SK-N-SH treated with all-trans-retinoic acid at 6 μM for 48 hours (cell line): ENCODE data around the gene TUBB2A.
A peak's percentile ranks its signal among the peaks of the same experiment; 100 is the strongest.
"Not testable (repeated sequence)": the region's sequence is repeated elsewhere in the genome, so short reads cannot be mapped to it uniquely, and the experiment has no call there.

ENCODE experiments used
- ATAC-seq: fragments of 200-7000 bp; cut with Tn5 transposase; 3 replicates; pipeline ENCODE4 v1.9.1; 2020; ENCODE audit warnings: mild to moderate bottlenecking, moderate library complexity
- CREB5 ChIP-seq: fragments of 250-450 bp; sonication (Bioruptor Pico); IDR thresholded peaks from 2 replicates; pipeline ENCODE4 v1.5.1; 2020; ENCODE audit warnings: low read depth, mild to moderate bottlenecking, moderate library complexity
- CSRNP3 ChIP-seq: fragments of 250-450 bp; sonication (Bioruptor Pico); IDR thresholded peaks from 2 replicates; pipeline ENCODE4 v1.5.1; 2021; ENCODE audit warnings: mild to moderate bottlenecking, moderate library complexity
- GLIS3 ChIP-seq: fragments of 250-450 bp; sonication (Bioruptor Pico); IDR thresholded peaks from 2 replicates; pipeline ENCODE4 v1.5.0; 2020; ENCODE audit warnings: mild to moderate bottlenecking, moderate library complexity
- OSR1 ChIP-seq: fragments of 250-450 bp; sonication (Bioruptor Pico); IDR thresholded peaks from 2 replicates; pipeline ENCODE4 v1.8.0; 2022; ENCODE audit warnings: moderate library complexity, mild to moderate bottlenecking, inconsistent platforms
- PATZ1 ChIP-seq: fragments of 250-450 bp; sonication (Bioruptor Pico); IDR thresholded peaks from 2 replicates; pipeline ENCODE4 v1.8.0; 2020; ENCODE audit warnings: mild to moderate bottlenecking, moderate library complexity, borderline replicate concordance
- POU6F1 ChIP-seq: fragments of 250-450 bp; sonication (Bioruptor Pico); IDR thresholded peaks from 2 replicates; pipeline ENCODE4 v1.8.0; 2021; ENCODE audit warnings: low read depth, mild to moderate bottlenecking, moderate library complexity, borderline replicate concordance
- RARB ChIP-seq: fragments of 250-450 bp; sonication (Bioruptor Pico); IDR thresholded peaks from 2 replicates; pipeline ENCODE4 v1.8.0; 2021; ENCODE audit warnings: mild to moderate bottlenecking, moderate library complexity
- TSHZ2 ChIP-seq: fragments of 250-450 bp; sonication (Bioruptor Pico); IDR thresholded peaks from 2 replicates; pipeline ENCODE4 v1.5.0; 2020; ENCODE audit warnings: mild to moderate bottlenecking, moderate library complexity
- ZFP3 ChIP-seq: fragments of 250-450 bp; sonication (Bioruptor Pico); IDR thresholded peaks from 2 replicates; pipeline ENCODE4 v1.5.0; 2020; ENCODE audit warnings: mild to moderate bottlenecking, moderate library complexity
- ZFP30 ChIP-seq: fragments of 450-650 bp; formaldehyde crosslinking; IDR thresholded peaks from 2 replicates; pipeline ENCODE4 v1.5.0; 2022; ENCODE audit warnings: mild to moderate bottlenecking, moderate library complexity
- ZNF565 ChIP-seq: fragments of 450-650 bp; formaldehyde crosslinking; conservative IDR thresholded peaks from 2 replicates; pipeline ENCODE4 v1.5.0; 2020; ENCODE audit warnings: low read depth, mild to moderate bottlenecking, moderate library complexity
- ZNF70 ChIP-seq: fragments of 450-650 bp; formaldehyde crosslinking; IDR thresholded peaks from 2 replicates; pipeline ENCODE4 v1.5.0; 2020; ENCODE audit warnings: mild to moderate bottlenecking, moderate library complexity

TUBB2A gene

GRCh38 chr6:3199382-3199781 is 42.0 kb upstream of the TUBB2A start (continued):
- TF ChIP-seq POU6F1 (no peak), GLIS3 (CRISPR knock-in tag) (no peak), RARB (no peak), ZFP3 (CRISPR knock-in tag) (no peak)

GRCh38 chr6:3197734-3198133 is 40.4 kb upstream of the TUBB2A start:
- not testable (repeated sequence) for ATAC-seq

GRCh38 chr6:3196770-3197169 is 39.4 kb upstream of the TUBB2A start:
- no peak for ATAC-seq
- TF ChIP-seq CSRNP3 (CRISPR knock-in tag), result no peak
- no peak for TF ChIP-seq ZFP30 (CRISPR knock-in tag)
- no peak for TF ChIP-seq CREB5 (CRISPR knock-in tag)
- TF ChIP-seq GLIS3 (CRISPR knock-in tag), result no peak

- TF ChIP-seq CREB5 (CRISPR knock-in tag) (no peak), PATZ1 (CRISPR knock-in tag) (no peak), TSHZ2 (CRISPR knock-in tag) (no peak), OSR1 (CRISPR knock-in tag) (no peak)
- ATAC-seq, result peak; percentile 79
Measured at GRCh38 chr6:3195695-3196497, 38.6 kb upstream of the TUBB2A start.

- no peak for TF ChIP-seq PATZ1 (CRISPR knock-in tag)
- no peak for TF ChIP-seq POU6F1
- TF ChIP-seq ZNF565 (CRISPR knock-in tag), result no peak
- no peak for TF ChIP-seq ZNF70 (CRISPR knock-in tag)
- no peak for ATAC-seq
Measured at GRCh38 chr6:3195420-3195694, 38.0 kb upstream of the TUBB2A start.
